ENCODE measurements around the gene NELL1. TPM values are rescaled to one million over a fixed set of nuclear protein-coding genes. Genes with fewer than 3 reads are reported as not detected.
A peak's percentile ranks its signal among the peaks of the same experiment; 100 is the strongest.

NELL1 gene
- polyA plus RNA-seq (2012; rRNA removed): 0.02 TPM in 1 of 2 replicates, not detected in the other
- not detected in 2 replicates for polyA plus RNA-seq (2012; cell fraction: cytosol; rRNA removed)
- polyA plus RNA-seq (2012; cell fraction: nucleus; rRNA removed): not detected in 2 replicates

DNA sequence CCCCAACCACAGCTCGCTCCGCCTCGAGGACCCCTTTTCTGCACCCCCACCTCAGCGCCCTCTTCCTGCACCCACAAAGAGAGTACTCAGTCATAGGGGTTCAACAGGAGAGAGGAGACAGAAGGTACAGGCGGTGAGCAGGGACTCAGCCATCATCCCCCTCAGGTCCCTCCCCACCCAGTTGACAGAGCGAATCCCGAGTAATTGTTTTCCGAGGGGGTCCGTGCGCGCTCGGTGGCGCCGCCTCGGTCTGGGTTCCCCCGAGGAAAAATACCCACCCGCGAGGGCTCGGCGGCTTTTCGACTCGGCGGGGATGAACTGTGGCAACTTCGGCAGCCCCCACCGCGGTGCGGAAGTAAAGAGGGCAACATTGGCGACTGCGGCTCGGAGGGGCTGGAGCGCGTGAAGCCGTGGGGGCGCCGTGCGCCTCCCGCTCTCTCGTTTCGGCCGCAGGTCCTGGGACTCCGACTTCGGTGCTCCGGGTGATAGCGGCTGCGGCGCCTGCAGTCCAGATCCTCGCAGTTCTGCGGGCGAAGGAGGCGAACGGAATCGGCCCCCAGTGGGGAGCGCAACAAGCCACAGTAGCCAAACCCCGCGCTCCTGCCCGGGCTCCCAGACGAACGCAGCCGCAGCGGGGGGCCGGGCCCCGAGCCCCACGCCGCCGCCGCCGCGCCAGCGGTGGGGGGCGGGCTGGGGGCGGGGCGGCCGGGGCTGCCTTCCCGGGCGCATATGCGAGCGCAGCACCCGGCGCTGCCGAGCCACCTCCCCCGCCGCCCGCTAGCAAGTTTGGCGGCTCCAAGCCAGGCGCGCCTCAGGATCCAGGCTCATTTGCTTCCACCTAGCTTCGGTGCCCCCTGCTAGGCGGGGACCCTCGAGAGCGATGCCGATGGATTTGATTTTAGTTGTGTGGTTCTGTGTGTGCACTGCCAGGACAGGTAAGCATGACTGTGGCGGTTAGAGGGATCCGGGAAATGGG, at the start of gene NELL1:
NELL1 (plus strand) TSS at position 743 of the 976 bp plus-strand sequence.
- H3K4me1 ChIP-seq (ENCODE audit: control insufficient read depth in 1 of 2, insufficient read depth in 2 of 2, low read depth in 1 of 2, low read length in 1 of 2): peaks cover 0 to 24% of the 10 kb centered on the region in 2 experiments; a peak in 2 of 4 replicates
- H2AFZ ChIP-seq (ENCODE audit: low read depth): no peak within 1 kb of the TSS
- ChIA-PET POLR2A (no interaction called here), CTCF (interaction anchor here (1.2 to 3.7 kb wide), 5 partner anchors 13 to 1484 kb away, joined by 3 to 25 read pairs (median 6); no protein-coding TSS in a partner anchor)
- H3K27ac ChIP-seq (ENCODE audit: low read depth in 2 of 2, low read length in 1 of 2): peak within 1 kb of the TSS in 1 of 2 experiments; percentile 53; a peak in 1 of 4 replicates
- H3F3A ChIP-seq (replicated peaks; ENCODE audit: insufficient read depth): no peaks in the 10 kb centered on the region
- peaks cover 36% of the 10 kb centered on the region for H3K27me3 ChIP-seq (ENCODE audit: insufficient read depth)
- H3K9ac ChIP-seq: no peak within 1 kb of the TSS
- WGBS (ENCODE audit: low lambda C conversion rate): 11% methylated on average over 20 of the region's 93 CpGs
- H3K4me3 ChIP-seq (ENCODE audit: low read depth in 2 of 2, low read length in 1 of 2): peak within 1 kb of the TSS; percentile 32 to 52; a peak in 3 of 4 replicates
- peak within 1 kb of the TSS; percentile 41; the same call in 1 of the 2 replicates for H3K4me2 ChIP-seq
- no peaks in the 10 kb centered on the region for H3K9me2 ChIP-seq
- DNase-seq: peak; percentile 79
- H3K36me3 ChIP-seq (replicated peaks in 1 of 2; ENCODE audit: control insufficient read depth in 1 of 2, insufficient read depth in 2 of 2, low read length in 1 of 2): no peaks in the 10 kb centered on the region
- no peaks in the 10 kb centered on the region for H4K20me1 ChIP-seq (ENCODE audit: insufficient read depth)
- H3K9me3 ChIP-seq: no peaks in the 10 kb centered on the region
- TF ChIP-seq, protein P1, sequence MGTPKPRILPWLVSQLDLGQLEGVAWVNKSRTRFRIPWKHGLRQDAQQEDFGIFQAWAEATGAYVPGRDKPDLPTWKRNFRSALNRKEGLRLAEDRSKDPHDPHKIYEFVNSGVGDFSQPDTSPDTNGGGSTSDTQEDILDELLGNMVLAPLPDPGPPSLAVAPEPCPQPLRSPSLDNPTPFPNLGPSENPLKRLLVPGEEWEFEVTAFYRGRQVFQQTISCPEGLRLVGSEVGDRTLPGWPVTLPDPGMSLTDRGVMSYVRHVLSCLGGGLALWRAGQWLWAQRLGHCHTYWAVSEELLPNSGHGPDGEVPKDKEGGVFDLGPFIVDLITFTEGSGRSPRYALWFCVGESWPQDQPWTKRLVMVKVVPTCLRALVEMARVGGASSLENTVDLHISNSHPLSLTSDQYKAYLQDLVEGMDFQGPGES (IDR thresholded peaks at IDR 0.05; ENCODE audit: low read depth, low read length): no peak
- no peak for TF ChIP-seq RFX5 (IDR thresholded peaks at IDR 0.05; ENCODE audit: low read length)
- TF ChIP-seq, protein P2, sequence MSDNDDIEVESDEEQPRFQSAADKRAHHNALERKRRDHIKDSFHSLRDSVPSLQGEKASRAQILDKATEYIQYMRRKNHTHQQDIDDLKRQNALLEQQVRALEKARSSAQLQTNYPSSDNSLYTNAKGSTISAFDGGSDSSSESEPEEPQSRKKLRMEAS (IDR thresholded peaks at IDR 0.05; ENCODE audit: low read depth): no peak
- no peak for TF ChIP-seq GATA2 (CRISPR knock-in tag; IDR thresholded peaks at IDR 0.05)
- no peak for TF ChIP-seq SIN3A (IDR thresholded peaks at IDR 0.05; ENCODE audit: borderline replicate concordance, low read depth, low read length)
- no peak for TF ChIP-seq POLR2AphosphoS5 (IDR thresholded peaks at IDR 0.05; ENCODE audit: low read depth, low read length)
- no peak for TF ChIP-seq YY1 (IDR thresholded peaks at IDR 0.05; ENCODE audit: low read depth)
- TF ChIP-seq, protein P3, sequence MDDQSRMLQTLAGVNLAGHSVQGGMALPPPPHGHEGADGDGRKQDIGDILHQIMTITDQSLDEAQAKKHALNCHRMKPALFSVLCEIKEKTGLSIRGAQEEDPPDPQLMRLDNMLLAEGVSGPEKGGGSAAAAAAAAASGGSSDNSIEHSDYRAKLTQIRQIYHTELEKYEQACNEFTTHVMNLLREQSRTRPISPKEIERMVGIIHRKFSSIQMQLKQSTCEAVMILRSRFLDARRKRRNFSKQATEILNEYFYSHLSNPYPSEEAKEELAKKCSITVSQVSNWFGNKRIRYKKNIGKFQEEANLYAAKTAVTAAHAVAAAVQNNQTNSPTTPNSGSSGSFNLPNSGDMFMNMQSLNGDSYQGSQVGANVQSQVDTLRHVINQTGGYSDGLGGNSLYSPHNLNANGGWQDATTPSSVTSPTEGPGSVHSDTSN (IDR thresholded peaks at IDR 0.05): no peak
- no peak for TF ChIP-seq JUND (IDR thresholded peaks at IDR 0.05)
- TF ChIP-seq, protein P4, sequence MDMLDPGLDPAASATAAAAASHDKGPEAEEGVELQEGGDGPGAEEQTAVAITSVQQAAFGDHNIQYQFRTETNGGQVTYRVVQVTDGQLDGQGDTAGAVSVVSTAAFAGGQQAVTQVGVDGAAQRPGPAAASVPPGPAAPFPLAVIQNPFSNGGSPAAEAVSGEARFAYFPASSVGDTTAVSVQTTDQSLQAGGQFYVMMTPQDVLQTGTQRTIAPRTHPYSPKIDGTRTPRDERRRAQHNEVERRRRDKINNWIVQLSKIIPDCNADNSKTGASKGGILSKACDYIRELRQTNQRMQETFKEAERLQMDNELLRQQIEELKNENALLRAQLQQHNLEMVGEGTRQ (IDR thresholded peaks at IDR 0.05; ENCODE audit: borderline replicate concordance, low read depth, low read length): no peak
- TF ChIP-seq ELF1 (IDR thresholded peaks at IDR 0.05): no peak
- no peak for TF ChIP-seq CHD2 (IDR thresholded peaks at IDR 0.05; ENCODE audit: low read length, partially characterized antibody)
- no peak for TF ChIP-seq NFIC (IDR thresholded peaks at IDR 0.05; ENCODE audit: borderline replicate concordance)
- TF ChIP-seq MEF2A (IDR thresholded peaks at IDR 0.05; ENCODE audit: borderline replicate concordance, low read depth): no peak
- TF ChIP-seq FOSL2 (IDR thresholded peaks at IDR 0.05; ENCODE audit: borderline replicate concordance, low read depth): no peak
- TF ChIP-seq, protein P5, sequence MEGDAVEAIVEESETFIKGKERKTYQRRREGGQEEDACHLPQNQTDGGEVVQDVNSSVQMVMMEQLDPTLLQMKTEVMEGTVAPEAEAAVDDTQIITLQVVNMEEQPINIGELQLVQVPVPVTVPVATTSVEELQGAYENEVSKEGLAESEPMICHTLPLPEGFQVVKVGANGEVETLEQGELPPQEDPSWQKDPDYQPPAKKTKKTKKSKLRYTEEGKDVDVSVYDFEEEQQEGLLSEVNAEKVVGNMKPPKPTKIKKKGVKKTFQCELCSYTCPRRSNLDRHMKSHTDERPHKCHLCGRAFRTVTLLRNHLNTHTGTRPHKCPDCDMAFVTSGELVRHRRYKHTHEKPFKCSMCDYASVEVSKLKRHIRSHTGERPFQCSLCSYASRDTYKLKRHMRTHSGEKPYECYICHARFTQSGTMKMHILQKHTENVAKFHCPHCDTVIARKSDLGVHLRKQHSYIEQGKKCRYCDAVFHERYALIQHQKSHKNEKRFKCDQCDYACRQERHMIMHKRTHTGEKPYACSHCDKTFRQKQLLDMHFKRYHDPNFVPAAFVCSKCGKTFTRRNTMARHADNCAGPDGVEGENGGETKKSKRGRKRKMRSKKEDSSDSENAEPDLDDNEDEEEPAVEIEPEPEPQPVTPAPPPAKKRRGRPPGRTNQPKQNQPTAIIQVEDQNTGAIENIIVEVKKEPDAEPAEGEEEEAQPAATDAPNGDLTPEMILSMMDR (IDR thresholded peaks at IDR 0.05): no peak
- TF ChIP-seq MXI1 (IDR thresholded peaks at IDR 0.05; ENCODE audit: low read depth, low read length): no peak
- H3K79me2 ChIP-seq (ENCODE audit: insufficient read depth): no peaks in the 10 kb centered on the region
